GM21360 (cell line): ENCODE results near the gene OR10AG1.

Experiments used
- ATAC-seq: cut with Tn5 transposase; IDR thresholded peaks from one replicate; pipeline ENCODE4 v1.9.1; 2021; ENCODE audit warnings: mild to moderate bottlenecking, moderate library complexity; ENCODE audit not compliant: unreplicated experiment

Gene OR10AG1, protein sequence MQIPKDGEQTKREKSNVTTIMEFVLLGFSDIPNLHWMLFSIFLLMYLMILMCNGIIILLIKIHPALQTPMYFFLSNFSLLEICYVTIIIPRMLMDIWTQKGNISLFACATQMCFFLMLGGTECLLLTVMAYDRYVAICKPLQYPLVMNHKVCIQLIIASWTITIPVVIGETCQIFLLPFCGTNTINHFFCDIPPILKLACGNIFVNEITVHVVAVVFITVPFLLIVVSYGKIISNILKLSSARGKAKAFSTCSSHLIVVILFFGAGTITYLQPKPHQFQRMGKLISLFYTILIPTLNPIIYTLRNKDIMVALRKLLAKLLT

DNA sequence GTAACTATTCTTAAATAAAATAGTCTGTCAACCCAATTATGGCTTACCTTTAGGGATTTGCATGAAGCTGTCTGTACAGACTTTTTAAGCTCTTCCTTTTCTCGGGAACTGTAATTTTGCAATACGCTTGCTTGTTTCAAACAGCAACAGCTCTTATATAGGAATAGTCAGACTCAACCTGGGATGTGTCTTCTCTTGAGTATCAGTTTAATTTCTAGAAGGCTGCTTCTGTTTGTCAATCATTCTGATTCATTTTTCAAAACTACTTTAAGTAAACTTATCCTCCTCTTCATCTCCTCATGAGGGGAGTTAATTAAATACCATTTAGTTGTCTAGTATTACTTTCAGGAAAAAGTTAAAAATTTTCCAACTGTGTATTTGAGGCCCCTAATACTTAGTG lies at the start of gene OR10AG1:
OR10AG1 (minus strand) TSS at position 101 of the 400 bp plus-strand sequence; CDS start at position 63, 38 bp downstream.
- ATAC-seq, result no peak

DNA sequence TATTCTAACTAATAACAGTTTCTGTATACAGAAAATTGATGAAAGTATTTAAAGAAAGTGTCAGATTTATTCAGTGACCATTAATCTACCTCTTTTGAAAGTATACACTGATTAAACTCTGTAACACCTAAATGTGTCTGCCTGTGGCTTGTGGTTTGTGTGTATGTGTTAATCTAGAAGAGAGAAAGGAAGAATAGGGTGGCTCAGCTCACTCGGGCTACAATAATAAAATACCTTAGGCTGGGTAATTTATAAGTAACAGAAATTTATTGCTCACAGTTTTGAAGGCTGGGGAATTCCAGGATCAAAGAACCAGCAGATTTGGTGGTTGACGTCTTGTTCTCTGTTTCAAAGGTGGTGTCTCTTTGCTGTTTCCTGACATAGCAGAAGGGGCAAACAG lies 44.1 kb upstream of the OR10AG1 start:
- ATAC-seq, result no peak

DNA sequence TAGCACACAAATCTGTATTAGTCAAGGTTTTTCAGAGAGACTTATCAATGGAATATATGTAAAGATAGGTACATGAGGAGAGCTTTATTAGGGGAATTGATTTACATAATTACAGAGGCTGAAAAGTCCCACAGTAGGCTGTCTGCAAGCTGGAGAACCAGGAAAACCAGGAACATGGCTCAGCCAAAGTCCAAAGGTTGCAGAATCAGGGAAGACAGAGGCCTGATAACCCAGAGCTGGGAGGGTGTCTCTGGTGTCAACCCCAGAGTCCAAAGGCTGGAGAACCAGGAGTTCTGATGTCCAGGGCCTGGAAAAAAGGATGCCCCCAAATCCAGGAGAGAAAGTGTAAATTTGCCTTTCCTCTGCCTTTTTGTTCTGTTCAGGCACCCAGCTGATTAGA lies 41.0 kb upstream of the OR10AG1 start:
- no peak for ATAC-seq

DNA sequence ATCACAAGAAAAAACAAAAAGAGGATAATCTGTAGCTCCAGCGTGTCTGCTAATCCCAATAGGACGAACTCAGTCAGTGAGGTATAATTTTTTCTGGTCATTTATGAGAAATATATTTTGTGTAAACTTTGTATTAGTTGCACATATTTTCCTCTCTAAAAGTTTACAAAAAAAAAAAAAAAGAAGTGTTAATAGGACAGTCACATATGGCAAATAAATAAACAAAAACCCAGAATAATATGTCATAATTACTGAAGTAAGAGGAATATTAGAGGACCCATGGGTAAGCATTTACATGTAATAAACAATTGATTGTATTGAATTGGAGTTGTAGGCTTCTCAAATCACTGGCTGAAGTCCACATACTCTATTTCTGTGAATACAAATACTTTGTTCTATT lies 24.8 kb upstream of the OR10AG1 start, which contains the start of gene OR5F1:
OR5F1 (minus strand) TSS at position 101 of the 400 bp plus-strand sequence; CDS start at position 101, 0 bp downstream.
- no peak for ATAC-seq

DNA sequence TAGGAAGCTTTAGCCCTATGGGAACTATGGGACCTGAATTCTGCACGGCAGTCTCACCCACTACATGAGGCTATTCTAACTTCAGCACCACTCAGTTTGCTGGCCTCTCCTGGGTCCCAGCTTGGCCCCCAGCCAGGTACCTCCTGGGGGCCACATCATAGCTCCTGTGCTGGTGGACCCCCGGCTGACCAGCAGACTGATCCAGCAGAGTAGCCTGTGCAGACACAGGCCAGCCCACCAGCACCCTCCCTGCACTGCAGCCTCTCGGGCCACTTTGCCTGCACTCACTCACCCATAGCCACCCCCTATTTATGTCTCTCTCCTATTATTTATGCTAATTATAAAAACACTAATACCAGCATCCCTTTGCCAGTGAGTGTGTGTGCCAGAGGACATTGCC lies 1.2 kb upstream of the OR10AG1 start:
- ATAC-seq, result no peak

DNA sequence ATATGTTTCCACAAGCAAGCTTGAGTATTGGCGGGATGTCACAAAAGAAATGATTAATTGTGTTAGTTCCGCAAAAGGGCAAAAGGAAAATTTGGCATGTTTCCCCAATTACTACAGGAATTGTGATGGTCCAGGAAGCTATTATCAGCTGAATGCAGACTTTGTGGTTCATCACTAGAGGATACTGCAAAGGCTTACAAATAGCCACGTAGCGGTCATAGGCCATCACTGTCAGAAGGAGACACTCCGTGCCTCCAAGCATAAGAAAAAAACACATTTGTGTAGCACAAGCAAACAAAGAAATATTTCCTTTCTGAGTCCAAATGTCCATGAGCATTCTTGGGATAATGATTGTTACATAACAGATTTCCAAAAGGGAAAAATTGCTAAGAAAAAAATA lies 1.8 kb downstream of the OR10AG1 start:
- no peak for ATAC-seq

DNA sequence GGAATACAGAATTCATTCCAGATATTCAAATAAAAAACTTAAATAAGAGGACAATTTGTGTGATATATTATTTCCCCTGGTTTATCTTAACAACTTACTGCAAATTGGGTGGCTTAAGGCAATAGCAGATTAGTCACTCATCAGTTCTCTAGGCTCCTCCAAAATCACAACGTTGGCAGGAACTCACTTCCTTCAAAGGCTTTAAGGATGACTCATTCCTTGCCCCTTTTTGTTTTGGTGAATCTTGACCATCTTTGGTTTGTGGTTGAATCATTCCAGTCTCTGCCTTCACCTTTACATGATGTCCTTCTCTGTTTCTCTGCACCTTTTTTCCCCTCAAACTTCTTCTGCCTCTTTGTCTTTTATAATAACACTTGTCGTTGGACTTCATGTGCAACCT lies 3.4 kb downstream of the OR10AG1 start:
- no peak for ATAC-seq

DNA sequence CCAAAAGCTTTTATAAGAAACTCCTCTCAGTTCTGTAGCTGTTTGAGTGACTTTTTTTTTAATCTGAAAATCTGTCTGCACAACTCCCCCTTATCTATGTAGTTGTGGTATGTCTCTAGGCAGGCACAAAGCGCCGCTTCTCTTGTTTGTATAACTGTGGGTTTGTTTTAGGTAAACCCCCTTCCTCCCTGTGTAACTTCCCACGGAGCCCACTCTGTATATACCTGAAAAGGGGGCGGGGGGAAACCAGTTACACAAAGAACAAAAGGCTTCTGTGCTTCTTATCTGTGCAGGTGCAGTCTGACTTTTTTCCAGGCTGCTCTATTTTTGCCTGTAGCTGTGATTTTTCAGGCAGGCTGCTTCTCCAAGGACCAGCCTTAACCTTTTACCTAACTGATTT lies 13.2 kb downstream of the OR10AG1 start:
- no peak for ATAC-seq

DNA sequence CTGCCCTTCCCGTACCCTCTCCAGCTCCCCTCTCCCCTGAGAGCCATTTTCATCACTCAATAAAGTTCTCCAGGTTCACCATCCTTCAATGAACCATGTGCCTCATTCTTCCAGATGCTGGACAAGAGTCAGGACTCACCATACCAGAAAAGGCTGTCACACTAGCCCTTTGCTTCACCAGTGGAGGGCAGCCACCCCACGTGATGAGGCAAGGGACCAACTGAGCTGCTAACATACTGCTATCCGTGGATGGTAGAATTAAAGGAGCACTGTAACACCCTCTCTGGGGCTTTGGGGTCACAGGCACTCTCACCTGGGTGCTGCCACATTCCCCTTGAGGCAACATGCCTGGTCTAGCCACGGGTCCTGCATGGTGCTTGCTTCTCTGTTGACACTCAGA lies 20.4 kb downstream of the OR10AG1 start:
- no peak for ATAC-seq

DNA sequence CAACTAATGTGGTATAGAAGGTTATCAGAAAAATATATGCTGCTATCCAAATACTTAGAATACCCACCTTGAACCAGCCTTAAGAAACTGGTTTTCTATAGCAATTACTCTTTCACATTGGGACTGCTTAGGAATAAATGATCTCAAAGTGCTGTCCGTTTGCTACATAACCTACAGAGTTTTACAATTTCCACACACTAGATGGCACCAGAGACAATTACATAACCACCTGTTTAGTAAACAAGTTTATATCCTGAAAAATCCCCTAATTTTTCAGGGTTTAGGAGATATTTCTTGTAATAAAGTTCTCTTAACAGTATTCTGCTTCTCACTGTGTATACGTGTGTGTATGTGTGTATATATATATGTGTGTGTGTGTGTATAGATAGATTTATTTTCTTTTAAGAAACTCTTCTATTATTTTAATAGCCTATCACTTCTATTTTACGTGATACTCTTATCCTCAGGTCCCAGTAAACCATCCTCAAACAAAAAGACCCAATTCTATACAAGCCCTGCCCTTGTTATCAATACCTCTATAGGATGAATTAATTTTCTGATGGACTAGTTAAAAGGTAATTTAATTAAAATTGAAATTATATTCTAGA lies 26.9 kb downstream of the OR10AG1 start:
- ATAC-seq, result no peak

DNA sequence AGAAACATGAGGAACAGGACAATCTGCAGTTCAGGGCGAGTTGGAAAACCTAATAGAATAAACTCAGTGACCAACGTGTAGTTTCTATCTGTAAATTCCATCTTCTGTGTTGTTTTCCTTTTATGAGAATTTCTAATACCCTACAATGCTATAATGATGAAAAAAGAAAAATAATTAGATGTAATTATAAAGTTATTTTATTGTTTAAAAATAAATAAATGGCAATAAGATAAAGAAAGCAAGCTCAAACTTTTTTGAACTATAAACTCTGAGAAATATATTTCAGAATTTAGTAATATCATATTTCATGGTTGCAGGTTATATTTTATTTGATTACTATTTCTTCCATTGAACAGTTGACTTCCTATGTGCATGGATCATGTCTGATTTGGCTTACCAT lies 33.4 kb downstream of the OR10AG1 start, which contains the start of gene OR5I1:
OR5I1 (minus strand) TSS at position 101 of the 400 bp plus-strand sequence; CDS start at position 101, 0 bp downstream.
- no peak for ATAC-seq

DNA sequence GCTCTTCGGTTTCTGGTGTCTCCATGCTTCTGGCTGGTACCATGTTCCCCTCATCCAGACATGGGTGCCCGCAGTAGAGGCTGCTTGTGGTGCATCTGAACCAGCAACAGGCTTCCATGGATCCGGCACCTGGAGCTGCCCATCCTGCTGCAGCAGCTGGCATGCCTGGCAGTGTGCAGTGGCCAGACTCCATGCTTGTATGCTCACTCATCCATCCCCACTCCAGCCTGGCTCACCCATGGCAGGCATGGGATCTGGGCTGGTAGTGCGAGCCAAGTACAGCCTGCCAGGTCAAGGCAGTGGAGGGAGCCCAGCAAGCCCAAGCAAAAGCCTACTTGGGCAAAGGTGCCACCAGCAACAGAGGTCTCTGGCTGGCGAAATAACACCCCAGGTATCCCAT lies 49.2 kb downstream of the OR10AG1 start:
- ATAC-seq, result no peak
